HEK293 (cell line): Measurements from ENCODE around the gene CBY1.

Experiments used
- BCL11B ChIP-seq: fragments of 450-650 bp; formaldehyde crosslinking; IDR thresholded peaks from 2 replicates; pipeline ENCODE4 v1.5.1; 2016; ENCODE audit warnings: low read depth, missing biosample characterization, missing genetic modification characterization
- KLF16 ChIP-seq: fragments of 450-650 bp; formaldehyde crosslinking; IDR thresholded peaks from 2 replicates; pipeline ENCODE4 v1.5.1; 2017; ENCODE audit warnings: missing biosample characterization, missing genetic modification characterization
- PBX3 ChIP-seq: sonication (generic); formaldehyde crosslinking; IDR thresholded peaks from 2 replicates; pipeline ENCODE4 v1.8.1; 2022; ENCODE audit warnings: mild to moderate bottlenecking, moderate library complexity, missing genetic modification reagents
- PRDM1 ChIP-seq: fragments of 450-650 bp; formaldehyde crosslinking; IDR thresholded peaks from 2 replicates; pipeline ENCODE4; 2016; ENCODE audit warnings: missing biosample characterization, missing genetic modification characterization
- RBAK ChIP-seq: fragments of 450-650 bp; formaldehyde crosslinking; IDR thresholded peaks from 2 replicates; pipeline ENCODE4 v1.5.1; 2016; ENCODE audit warnings: missing biosample characterization, missing genetic modification characterization
- REST ChIP-seq: fragments of 450-650 bp; formaldehyde crosslinking; IDR thresholded peaks from 2 replicates; pipeline ENCODE4 v1.5.1; 2016; ENCODE audit warnings: missing biosample characterization, missing genetic modification characterization
- SALL2 ChIP-seq: fragments of 450-650 bp; formaldehyde crosslinking; IDR thresholded peaks from 2 replicates; pipeline ENCODE4 v1.5.0; 2017; ENCODE audit warnings: missing biosample characterization, mild to moderate bottlenecking, missing genetic modification characterization, borderline replicate concordance
- SETDB1 ChIP-seq: IDR thresholded peaks from one replicate; pipeline ENCODE4 v1.6.1; 2017; ENCODE audit warnings: mild to moderate bottlenecking, low read length, moderate library complexity, mixed read lengths; ENCODE audit not compliant: insufficient read length
- YY2 ChIP-seq: fragments of 450-650 bp; formaldehyde crosslinking; IDR thresholded peaks from 2 replicates; pipeline ENCODE4 v1.5.1; 2016; ENCODE audit warnings: missing biosample characterization, missing genetic modification characterization
- ZBTB17 ChIP-seq: fragments of 450-650 bp; formaldehyde crosslinking; IDR thresholded peaks from 2 replicates; pipeline ENCODE4 v1.5.1; 2016; ENCODE audit warnings: missing biosample characterization, missing genetic modification characterization
- ZBTB49 ChIP-seq: fragments of 450-650 bp; formaldehyde crosslinking; IDR thresholded peaks from 2 replicates; pipeline ENCODE4 v1.5.1; 2016; ENCODE audit warnings: missing biosample characterization, missing genetic modification characterization, low read depth
- ZNF132 ChIP-seq: fragments of 450-650 bp; formaldehyde crosslinking; IDR thresholded peaks from 2 replicates; pipeline ENCODE4 v1.5.1; 2017; ENCODE audit warnings: missing biosample characterization, missing genetic modification characterization, borderline replicate concordance
- ZNF157 ChIP-seq: fragments of 450-650 bp; formaldehyde crosslinking; IDR thresholded peaks from 2 replicates; pipeline ENCODE4 v1.5.1; 2016; ENCODE audit warnings: missing biosample characterization, missing genetic modification characterization
- ZNF2 ChIP-seq: fragments of 450-650 bp; formaldehyde crosslinking; IDR thresholded peaks from 2 replicates; pipeline ENCODE4 v1.5.1; 2016; ENCODE audit warnings: missing biosample characterization, missing genetic modification characterization
- ZNF280C ChIP-seq: fragments of 450-650 bp; formaldehyde crosslinking; IDR thresholded peaks from 2 replicates; pipeline ENCODE4 v1.5.1; 2016; ENCODE audit warnings: missing biosample characterization, missing genetic modification characterization
- ZNF335 ChIP-seq: fragments of 450-650 bp; formaldehyde crosslinking; conservative IDR thresholded peaks from 2 replicates; pipeline ENCODE4 v1.5.1; 2016; ENCODE audit warnings: missing biosample characterization, missing genetic modification characterization
- ZNF354C ChIP-seq: fragments of 450-650 bp; formaldehyde crosslinking; IDR thresholded peaks from 2 replicates; pipeline ENCODE4 v1.5.1; 2016; ENCODE audit warnings: missing biosample characterization, missing genetic modification characterization, low read depth, borderline replicate concordance
- ZNF37A ChIP-seq: fragments of 450-650 bp; IDR thresholded peaks from 2 replicates; pipeline ENCODE4 v1.5.1; 2018; ENCODE audit warnings: missing biosample characterization, missing genetic modification characterization
- ZNF473 ChIP-seq: fragments of 450-650 bp; formaldehyde crosslinking; IDR thresholded peaks from 2 replicates; pipeline ENCODE4 v1.5.1; 2017; ENCODE audit warnings: missing biosample characterization, missing genetic modification characterization
- ZNF501 ChIP-seq: fragments of 450-650 bp; formaldehyde crosslinking; IDR thresholded peaks from 2 replicates; pipeline ENCODE4 v1.5.1; 2016; ENCODE audit warnings: missing biosample characterization, missing genetic modification characterization
- ZNF548 ChIP-seq: fragments of 450-650 bp; formaldehyde crosslinking; IDR thresholded peaks from 2 replicates; pipeline ENCODE4 v1.5.1; 2016; ENCODE audit warnings: missing biosample characterization, missing genetic modification characterization
- ZNF549 ChIP-seq: fragments of 450-650 bp; IDR thresholded peaks from 2 replicates; pipeline ENCODE4 v1.5.1; 2018; ENCODE audit warnings: missing biosample characterization, missing genetic modification characterization, mild to moderate bottlenecking, inconsistent platforms, moderate library complexity
- ZNF560 ChIP-seq: fragments of 450-650 bp; formaldehyde crosslinking; IDR thresholded peaks from 2 replicates; pipeline ENCODE4 v1.5.1; 2017; ENCODE audit warnings: missing biosample characterization, missing genetic modification characterization, borderline replicate concordance
- ZNF600 ChIP-seq: fragments of 450-650 bp; formaldehyde crosslinking; IDR thresholded peaks from 2 replicates; pipeline ENCODE4 v1.5.1; 2016; ENCODE audit warnings: missing biosample characterization, missing genetic modification characterization
- ZNF629 ChIP-seq: fragments of 450-650 bp; formaldehyde crosslinking; IDR thresholded peaks from 2 replicates; pipeline ENCODE4 v1.5.1; 2017; ENCODE audit warnings: missing biosample characterization, missing genetic modification characterization
- ZNF658 ChIP-seq: fragments of 450-650 bp; formaldehyde crosslinking; IDR thresholded peaks from 2 replicates; pipeline ENCODE4; 2016; ENCODE audit warnings: missing biosample characterization, missing genetic modification characterization
- ZNF76 ChIP-seq: fragments of 450-650 bp; formaldehyde crosslinking; IDR thresholded peaks from 2 replicates; pipeline ENCODE4; 2016; ENCODE audit warnings: low read depth, missing biosample characterization, missing genetic modification characterization, borderline replicate concordance
- ZNF776 ChIP-seq: fragments of 450-650 bp; formaldehyde crosslinking; IDR thresholded peaks from 2 replicates; pipeline ENCODE4 v1.5.0; 2017; ENCODE audit warnings: missing biosample characterization, missing genetic modification characterization, borderline replicate concordance
- ZSCAN4 ChIP-seq: fragments of 450-650 bp; formaldehyde crosslinking; IDR thresholded peaks from 2 replicates; pipeline ENCODE4 v1.5.1; 2017; ENCODE audit warnings: missing biosample characterization, missing genetic modification characterization

CBY1 gene

GRCh38 chr22:38700789-38701628 is 44.6 kb downstream of the CBY1 start, which contains the start of gene JOSD1 (continued):
- TF ChIP-seq REST (tag by site-specific recombination) = peak; percentile 41; the same call in 1 of the 2 replicates
- no peak for TF ChIP-seq ZNF776 (tag by site-specific recombination)
- peak; percentile 84 for TF ChIP-seq ZBTB17 (tag by site-specific recombination)
- TF ChIP-seq ZNF37A (tag by site-specific recombination) = peak; percentile 37; the same call in 1 of the 2 replicates
- TF ChIP-seq ZNF658 = no peak
- no peak for TF ChIP-seq ZNF157 (tag by site-specific recombination)
- TF ChIP-seq YY2 (tag by site-specific recombination) = no peak; the same call in 1 of the 2 replicates
- no peak for TF ChIP-seq ZNF548 (tag by site-specific recombination)
- peak; percentile 74 for TF ChIP-seq KLF16 (tag by site-specific recombination)
- no peak for TF ChIP-seq ZNF549 (tag by site-specific recombination)
- TF ChIP-seq ZNF335 (tag by site-specific recombination) = peak; percentile 83
- no peak for TF ChIP-seq ZNF560 (tag by site-specific recombination)
- no peak for TF ChIP-seq PRDM1 (tag by site-specific recombination)
- TF ChIP-seq ZNF629 = peak; percentile 100
- no peak for TF ChIP-seq RBAK (tag by site-specific recombination)
- no peak for TF ChIP-seq ZSCAN4 (tag by site-specific recombination)
- TF ChIP-seq ZNF2 (tag by site-specific recombination) = peak; percentile 88
- TF ChIP-seq SETDB1 = no peak
- no peak for TF ChIP-seq ZNF132 (tag by site-specific recombination)
- no peak for TF ChIP-seq ZNF354C
- no peak for TF ChIP-seq ZBTB49 (tag by site-specific recombination)
- TF ChIP-seq ZNF501 (tag by site-specific recombination) = peak; percentile 90
- peak; percentile 61 for TF ChIP-seq PBX3 (CRISPR knock-in tag)
- TF ChIP-seq ZNF473 (tag by site-specific recombination) = no peak
- peak; percentile 63 for TF ChIP-seq ZNF76 (tag by site-specific recombination)
- TF ChIP-seq ZNF280C = no peak
- 0 out of 2 replicates have a peak, but pooled peaks have one; percentile 74 for TF ChIP-seq SALL2
- peak; percentile 96 for TF ChIP-seq BCL11B (tag by site-specific recombination)
- peak; percentile 64; the same call in 1 of the 2 replicates for TF ChIP-seq ZNF600 (tag by site-specific recombination)
